ENCODE measurements around the gene NBPF12.
"Not testable (repeated sequence)": the region's sequence is repeated elsewhere in the genome, so short reads cannot be mapped to it uniquely, and the experiment has no call there.

DNA sequence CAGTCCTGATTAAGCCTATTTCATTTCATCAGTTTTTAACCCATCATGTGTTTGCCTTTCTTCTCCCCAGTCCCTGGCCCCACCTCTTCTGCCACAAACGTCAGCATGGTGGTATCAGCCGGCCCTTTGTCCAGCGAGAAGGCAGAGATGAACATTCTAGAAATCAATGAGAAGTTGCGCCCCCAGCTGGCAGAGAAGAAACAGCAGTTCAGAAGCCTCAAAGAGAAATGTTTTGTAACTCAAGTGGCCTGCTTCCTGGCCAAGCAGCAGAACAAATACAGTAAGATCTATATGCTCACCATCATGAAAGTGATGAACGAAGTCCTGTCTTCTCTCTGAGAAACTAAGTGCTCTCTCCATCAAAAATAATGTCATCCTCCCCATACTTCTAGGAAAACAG, 34.6 kb downstream of the NBPF12 start:
- not testable (repeated sequence) for TF ChIP-seq POLR2A (IDR thresholded peaks at IDR 0.05; ENCODE audit: insufficient read depth in 1 of 2, low read depth in 2 of 2, low read length in 2 of 2); EP300 (IDR thresholded peaks at IDR 0.05; ENCODE audit: low read depth in 2 of 2, low read length in 2 of 2); EP300 (CRISPR knock-in tag; IDR thresholded peaks at IDR 0.05; ENCODE audit: borderline replicate concordance); NR3C1 (CRISPR knock-in tag; IDR thresholded peaks at IDR 0.05); ZNF253 (CRISPR knock-in tag; IDR thresholded peaks at IDR 0.05; ENCODE audit: borderline replicate concordance); KLF16 (CRISPR knock-in tag; IDR thresholded peaks at IDR 0.05); ZFP36 (IDR thresholded peaks at IDR 0.05; ENCODE audit: borderline replicate concordance, low read depth, low read length, partially characterized antibody); ZNF547 (CRISPR knock-in tag; IDR thresholded peaks at IDR 0.05); ZEB1 (IDR thresholded peaks at IDR 0.05; ENCODE audit: insufficient replicate concordance, low read depth); HMG20B (CRISPR knock-in tag; conservative IDR thresholded peaks at IDR 0.05)
- TF ChIP-seq, protein P1, sequence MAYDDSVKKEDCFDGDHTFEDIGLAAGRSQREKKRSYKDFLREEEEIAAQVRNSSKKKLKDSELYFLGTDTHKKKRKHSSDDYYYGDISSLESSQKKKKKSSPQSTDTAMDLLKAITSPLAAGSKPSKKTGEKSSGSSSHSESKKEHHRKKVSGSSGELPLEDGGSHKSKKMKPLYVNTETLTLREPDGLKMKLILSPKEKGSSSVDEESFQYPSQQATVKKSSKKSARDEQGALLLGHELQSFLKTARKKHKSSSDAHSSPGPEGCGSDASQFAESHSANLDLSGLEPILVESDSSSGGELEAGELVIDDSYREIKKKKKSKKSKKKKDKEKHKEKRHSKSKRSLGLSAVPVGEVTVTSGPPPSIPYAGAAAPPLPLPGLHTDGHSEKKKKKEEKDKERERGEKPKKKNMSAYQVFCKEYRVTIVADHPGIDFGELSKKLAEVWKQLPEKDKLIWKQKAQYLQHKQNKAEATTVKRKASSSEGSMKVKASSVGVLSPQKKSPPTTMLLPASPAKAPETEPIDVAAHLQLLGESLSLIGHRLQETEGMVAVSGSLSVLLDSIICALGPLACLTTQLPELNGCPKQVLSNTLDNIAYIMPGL (CRISPR knock-in tag; IDR thresholded peaks at IDR 0.05; ENCODE audit: borderline replicate concordance in 1 of 2, low read depth in 1 of 2): not testable (repeated sequence)
- TF ChIP-seq, protein P2, sequence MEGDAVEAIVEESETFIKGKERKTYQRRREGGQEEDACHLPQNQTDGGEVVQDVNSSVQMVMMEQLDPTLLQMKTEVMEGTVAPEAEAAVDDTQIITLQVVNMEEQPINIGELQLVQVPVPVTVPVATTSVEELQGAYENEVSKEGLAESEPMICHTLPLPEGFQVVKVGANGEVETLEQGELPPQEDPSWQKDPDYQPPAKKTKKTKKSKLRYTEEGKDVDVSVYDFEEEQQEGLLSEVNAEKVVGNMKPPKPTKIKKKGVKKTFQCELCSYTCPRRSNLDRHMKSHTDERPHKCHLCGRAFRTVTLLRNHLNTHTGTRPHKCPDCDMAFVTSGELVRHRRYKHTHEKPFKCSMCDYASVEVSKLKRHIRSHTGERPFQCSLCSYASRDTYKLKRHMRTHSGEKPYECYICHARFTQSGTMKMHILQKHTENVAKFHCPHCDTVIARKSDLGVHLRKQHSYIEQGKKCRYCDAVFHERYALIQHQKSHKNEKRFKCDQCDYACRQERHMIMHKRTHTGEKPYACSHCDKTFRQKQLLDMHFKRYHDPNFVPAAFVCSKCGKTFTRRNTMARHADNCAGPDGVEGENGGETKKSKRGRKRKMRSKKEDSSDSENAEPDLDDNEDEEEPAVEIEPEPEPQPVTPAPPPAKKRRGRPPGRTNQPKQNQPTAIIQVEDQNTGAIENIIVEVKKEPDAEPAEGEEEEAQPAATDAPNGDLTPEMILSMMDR (CRISPR knock-in tag; IDR thresholded peaks at IDR 0.05): not testable (repeated sequence)
- TF ChIP-seq, protein P3, sequence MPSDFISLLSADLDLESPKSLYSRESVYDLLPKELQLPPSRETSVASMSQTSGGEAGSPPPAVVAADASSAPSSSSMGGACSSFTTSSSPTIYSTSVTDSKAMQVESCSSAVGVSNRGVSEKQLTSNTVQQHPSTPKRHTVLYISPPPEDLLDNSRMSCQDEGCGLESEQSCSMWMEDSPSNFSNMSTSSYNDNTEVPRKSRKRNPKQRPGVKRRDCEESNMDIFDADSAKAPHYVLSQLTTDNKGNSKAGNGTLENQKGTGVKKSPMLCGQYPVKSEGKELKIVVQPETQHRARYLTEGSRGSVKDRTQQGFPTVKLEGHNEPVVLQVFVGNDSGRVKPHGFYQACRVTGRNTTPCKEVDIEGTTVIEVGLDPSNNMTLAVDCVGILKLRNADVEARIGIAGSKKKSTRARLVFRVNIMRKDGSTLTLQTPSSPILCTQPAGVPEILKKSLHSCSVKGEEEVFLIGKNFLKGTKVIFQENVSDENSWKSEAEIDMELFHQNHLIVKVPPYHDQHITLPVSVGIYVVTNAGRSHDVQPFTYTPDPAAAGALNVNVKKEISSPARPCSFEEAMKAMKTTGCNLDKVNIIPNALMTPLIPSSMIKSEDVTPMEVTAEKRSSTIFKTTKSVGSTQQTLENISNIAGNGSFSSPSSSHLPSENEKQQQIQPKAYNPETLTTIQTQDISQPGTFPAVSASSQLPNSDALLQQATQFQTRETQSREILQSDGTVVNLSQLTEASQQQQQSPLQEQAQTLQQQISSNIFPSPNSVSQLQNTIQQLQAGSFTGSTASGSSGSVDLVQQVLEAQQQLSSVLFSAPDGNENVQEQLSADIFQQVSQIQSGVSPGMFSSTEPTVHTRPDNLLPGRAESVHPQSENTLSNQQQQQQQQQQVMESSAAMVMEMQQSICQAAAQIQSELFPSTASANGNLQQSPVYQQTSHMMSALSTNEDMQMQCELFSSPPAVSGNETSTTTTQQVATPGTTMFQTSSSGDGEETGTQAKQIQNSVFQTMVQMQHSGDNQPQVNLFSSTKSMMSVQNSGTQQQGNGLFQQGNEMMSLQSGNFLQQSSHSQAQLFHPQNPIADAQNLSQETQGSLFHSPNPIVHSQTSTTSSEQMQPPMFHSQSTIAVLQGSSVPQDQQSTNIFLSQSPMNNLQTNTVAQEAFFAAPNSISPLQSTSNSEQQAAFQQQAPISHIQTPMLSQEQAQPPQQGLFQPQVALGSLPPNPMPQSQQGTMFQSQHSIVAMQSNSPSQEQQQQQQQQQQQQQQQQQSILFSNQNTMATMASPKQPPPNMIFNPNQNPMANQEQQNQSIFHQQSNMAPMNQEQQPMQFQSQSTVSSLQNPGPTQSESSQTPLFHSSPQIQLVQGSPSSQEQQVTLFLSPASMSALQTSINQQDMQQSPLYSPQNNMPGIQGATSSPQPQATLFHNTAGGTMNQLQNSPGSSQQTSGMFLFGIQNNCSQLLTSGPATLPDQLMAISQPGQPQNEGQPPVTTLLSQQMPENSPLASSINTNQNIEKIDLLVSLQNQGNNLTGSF (CRISPR knock-in tag; IDR thresholded peaks at IDR 0.05): not testable (repeated sequence)
- TF ChIP-seq, protein P4, sequence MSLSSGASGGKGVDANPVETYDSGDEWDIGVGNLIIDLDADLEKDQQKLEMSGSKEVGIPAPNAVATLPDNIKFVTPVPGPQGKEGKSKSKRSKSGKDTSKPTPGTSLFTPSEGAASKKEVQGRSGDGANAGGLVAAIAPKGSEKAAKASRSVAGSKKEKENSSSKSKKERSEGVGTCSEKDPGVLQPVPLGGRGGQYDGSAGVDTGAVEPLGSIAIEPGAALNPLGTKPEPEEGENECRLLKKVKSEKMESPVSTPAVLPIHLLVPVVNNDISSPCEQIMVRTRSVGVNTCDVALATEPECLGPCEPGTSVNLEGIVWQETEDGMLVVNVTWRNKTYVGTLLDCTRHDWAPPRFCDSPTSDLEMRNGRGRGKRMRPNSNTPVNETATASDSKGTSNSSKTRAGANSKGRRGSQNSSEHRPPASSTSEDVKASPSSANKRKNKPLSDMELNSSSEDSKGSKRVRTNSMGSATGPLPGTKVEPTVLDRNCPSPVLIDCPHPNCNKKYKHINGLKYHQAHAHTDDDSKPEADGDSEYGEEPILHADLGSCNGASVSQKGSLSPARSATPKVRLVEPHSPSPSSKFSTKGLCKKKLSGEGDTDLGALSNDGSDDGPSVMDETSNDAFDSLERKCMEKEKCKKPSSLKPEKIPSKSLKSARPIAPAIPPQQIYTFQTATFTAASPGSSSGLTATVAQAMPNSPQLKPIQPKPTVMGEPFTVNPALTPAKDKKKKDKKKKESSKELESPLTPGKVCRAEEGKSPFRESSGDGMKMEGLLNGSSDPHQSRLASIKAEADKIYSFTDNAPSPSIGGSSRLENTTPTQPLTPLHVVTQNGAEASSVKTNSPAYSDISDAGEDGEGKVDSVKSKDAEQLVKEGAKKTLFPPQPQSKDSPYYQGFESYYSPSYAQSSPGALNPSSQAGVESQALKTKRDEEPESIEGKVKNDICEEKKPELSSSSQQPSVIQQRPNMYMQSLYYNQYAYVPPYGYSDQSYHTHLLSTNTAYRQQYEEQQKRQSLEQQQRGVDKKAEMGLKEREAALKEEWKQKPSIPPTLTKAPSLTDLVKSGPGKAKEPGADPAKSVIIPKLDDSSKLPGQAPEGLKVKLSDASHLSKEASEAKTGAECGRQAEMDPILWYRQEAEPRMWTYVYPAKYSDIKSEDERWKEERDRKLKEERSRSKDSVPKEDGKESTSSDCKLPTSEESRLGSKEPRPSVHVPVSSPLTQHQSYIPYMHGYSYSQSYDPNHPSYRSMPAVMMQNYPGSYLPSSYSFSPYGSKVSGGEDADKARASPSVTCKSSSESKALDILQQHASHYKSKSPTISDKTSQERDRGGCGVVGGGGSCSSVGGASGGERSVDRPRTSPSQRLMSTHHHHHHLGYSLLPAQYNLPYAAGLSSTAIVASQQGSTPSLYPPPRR (CRISPR knock-in tag; IDR thresholded peaks at IDR 0.05; ENCODE audit: borderline replicate concordance): not testable (repeated sequence)

All from HepG2 (cell line).